ENCODE results near the gene DGUOK. TPM values are rescaled to one million over a fixed set of nuclear protein-coding genes. Genes with fewer than 3 reads are reported as not detected.

Gene DGUOK
- total and polyA plus RNA-seq, 2 donors from 2014 or later, result 44.4 to 86.2 TPM

- DNase-seq, result no peak
- no peak for TF ChIP-seq CTCF (IDR thresholded peaks at IDR 0.05; ENCODE audit: borderline replicate concordance, extremely low read depth, insufficient read depth)
- H3K36me3 ChIP-seq (ENCODE audit: control insufficient read depth in 2 of 3, insufficient read depth in 3 of 3, low read length in 3 of 3), result no peaks in the 10 kb centered on the region
- no peak overlapping the region for H3K27ac ChIP-seq (ENCODE audit: low read depth in 2 of 2, low read length in 2 of 2)
- no peaks in the 10 kb centered on the region for H3K9me3 ChIP-seq (ENCODE audit: control insufficient read depth in 2 of 3, insufficient read depth in 1 of 3, low read length in 3 of 3)
- no peak for FAIRE-seq
- no peak overlapping the region for H3K4me3 ChIP-seq (ENCODE audit: low read length in 3 of 3)
- intact Hi-C loops (cut with DNase I), result no loop called here
- no peak overlapping the region for H3K9ac ChIP-seq (ENCODE audit: low read length in 3 of 3)
- H3K4me1 ChIP-seq (ENCODE audit: control insufficient read depth in 2 of 3, insufficient read depth in 2 of 3, low read depth in 1 of 3, low read length in 3 of 3), result peaks cover 0 to 9% (median 4%) of the 10 kb centered on the region in 3 donors
- H3K27me3 ChIP-seq (ENCODE audit: control insufficient read depth, insufficient read depth, low read length), result no peaks in the 10 kb centered on the region
Measured at GRCh38 chr2:73910873-73911547, 15.7 kb upstream of the DGUOK start.

GRCh38 chr2:73911548-73912208 lies 15.0 kb upstream of the DGUOK start:
- H3K4me3 ChIP-seq (ENCODE audit: low read length in 3 of 3), result no peak overlapping the region

GRCh38 chr2:73913414-73914054 lies 13.1 kb upstream of the DGUOK start:
- DNase-seq, result no peak
- H3K27ac ChIP-seq (ENCODE audit: low read depth in 2 of 2, low read length in 2 of 2), result no peak overlapping the region
- H3K9me3 ChIP-seq (ENCODE audit: control insufficient read depth in 2 of 3, insufficient read depth in 1 of 3, low read length in 3 of 3), result no peaks in the 10 kb centered on the region
- no peak for FAIRE-seq
- H3K4me3 ChIP-seq (ENCODE audit: low read length in 3 of 3), result no peak overlapping the region
- peaks cover 0 to 5% (median 4%) of the 10 kb centered on the region in 3 donors for H3K4me1 ChIP-seq (ENCODE audit: control insufficient read depth in 2 of 3, insufficient read depth in 2 of 3, low read depth in 1 of 3, low read length in 3 of 3)
- no peak for TF ChIP-seq CTCF (IDR thresholded peaks at IDR 0.05; ENCODE audit: borderline replicate concordance, extremely low read depth, insufficient read depth)
- intact Hi-C loops (cut with DNase I), result no loop called here
- no peak overlapping the region for H3K9ac ChIP-seq (ENCODE audit: low read length in 3 of 3)
- no peaks in the 10 kb centered on the region for H3K27me3 ChIP-seq (ENCODE audit: control insufficient read depth, insufficient read depth, low read length)
- H3K36me3 ChIP-seq (ENCODE audit: control insufficient read depth in 2 of 3, insufficient read depth in 3 of 3, low read length in 3 of 3), result no peaks in the 10 kb centered on the region

More at GRCh38 chr2:73911548-73912208, 15.0 kb upstream of the DGUOK start:
- Histone ChIP-seq H3K9me3 (ENCODE audit: control insufficient read depth in 2 of 3, insufficient read depth in 1 of 3, low read length in 3 of 3) (no peaks in the 10 kb centered on the region), H3K27ac (ENCODE audit: low read depth in 2 of 2, low read length in 2 of 2) (no peak overlapping the region), H3K4me1 (ENCODE audit: control insufficient read depth in 2 of 3, insufficient read depth in 2 of 3, low read depth in 1 of 3, low read length in 3 of 3) (peaks cover 0 to 9% (median 4%) of the 10 kb centered on the region in 3 donors), H3K9ac (ENCODE audit: low read length in 3 of 3) (no peak overlapping the region), H3K36me3 (ENCODE audit: control insufficient read depth in 2 of 3, insufficient read depth in 3 of 3, low read length in 3 of 3) (no peaks in the 10 kb centered on the region), H3K27me3 (ENCODE audit: control insufficient read depth, insufficient read depth, low read length) (no peaks in the 10 kb centered on the region)
- no peak for FAIRE-seq
- no peak for TF ChIP-seq CTCF (IDR thresholded peaks at IDR 0.05; ENCODE audit: borderline replicate concordance, extremely low read depth, insufficient read depth)
- intact Hi-C loops (cut with DNase I), result no loop called here
- no peak for DNase-seq
